ENCODE data around the gene RAD54L2. TPM values are rescaled to one million over a fixed set of nuclear protein-coding genes. Genes with fewer than 3 reads are reported as not detected.
A peak's percentile ranks its signal among the peaks of the same experiment; 100 is the strongest.

Gene RAD54L2
- total RNA-seq, 1 experiment from 2014 or later = 23.6 TPM

- intact Hi-C loops (cut with micrococcal nuclease; ENCODE audit: unreplicated experiment) = loop anchor here (1.0 to 10.0 kb wide), 4 partner anchors 136 to 303 kb away; no protein-coding TSS in a partner anchor
- peak; percentile 80 for DNase-seq
- H3K9me3 Mint-ChIP-seq (ENCODE audit: low read depth, unreplicated experiment) = no peaks in the 10 kb centered on the region
- H3K36me3 Mint-ChIP-seq (ENCODE audit: insufficient read depth, unreplicated experiment) = peaks cover 18% of the 10 kb centered on the region
- no peak overlapping the region for H3K27ac Mint-ChIP-seq (ENCODE audit: unreplicated experiment)
- CTCF ChIA-PET = interaction anchor here (0.8 to 2.5 kb wide), 8 partner anchors 36 to 298 kb away, joined by 3 to 35 read pairs (median 4); partner anchors contain the start of gene RAD54L2
- TF ChIP-seq CTCF (IDR thresholded peaks at IDR 0.05; ENCODE audit: unreplicated experiment) = peak; percentile 70
- BruUV-seq (replicated peaks) = no TSS peak
- H3K4me3 Mint-ChIP-seq (ENCODE audit: low read depth, unreplicated experiment) = no peak overlapping the region
- no peaks in the 10 kb centered on the region for H3K4me1 Mint-ChIP-seq (ENCODE audit: low read depth, unreplicated experiment)
- H3K27me3 Mint-ChIP-seq (ENCODE audit: unreplicated experiment) = no peaks in the 10 kb centered on the region
Measured at GRCh38 chr3:51501833-51502561, 36.5 kb upstream of the RAD54L2 start.

GRCh38 chr3:51502562-51502910 is 36.0 kb upstream of the RAD54L2 start:
- intact Hi-C loops (cut with micrococcal nuclease; ENCODE audit: unreplicated experiment) = loop anchor here (1.0 to 10.0 kb wide), 4 partner anchors 136 to 302 kb away; no protein-coding TSS in a partner anchor
- peaks cover 16% of the 10 kb centered on the region for H3K36me3 Mint-ChIP-seq (ENCODE audit: insufficient read depth, unreplicated experiment)
- TF ChIP-seq CTCF (IDR thresholded peaks at IDR 0.05; ENCODE audit: unreplicated experiment) = no peak
- no peak overlapping the region for H3K4me3 Mint-ChIP-seq (ENCODE audit: low read depth, unreplicated experiment)
- H3K27ac Mint-ChIP-seq (ENCODE audit: unreplicated experiment) = no peak overlapping the region
- no TSS peak for BruUV-seq (replicated peaks)
- no peaks in the 10 kb centered on the region for H3K9me3 Mint-ChIP-seq (ENCODE audit: low read depth, unreplicated experiment)
- no peak for DNase-seq
- CTCF ChIA-PET = interaction anchor here (0.8 to 2.5 kb wide), 7 partner anchors 35 to 297 kb away, joined by 3 to 35 read pairs (median 5); partner anchors contain the start of gene RAD54L2
- H3K27me3 Mint-ChIP-seq (ENCODE audit: unreplicated experiment) = no peaks in the 10 kb centered on the region
- H3K4me1 Mint-ChIP-seq (ENCODE audit: low read depth, unreplicated experiment) = no peaks in the 10 kb centered on the region

GRCh38 chr3:51503007-51503406 is 35.5 kb upstream of the RAD54L2 start:
- Mint-ChIP-seq H3K4me1 (ENCODE audit: low read depth, unreplicated experiment) (no peaks in the 10 kb centered on the region), H3K36me3 (ENCODE audit: insufficient read depth, unreplicated experiment) (peaks cover 16% of the 10 kb centered on the region), H3K4me3 (ENCODE audit: low read depth, unreplicated experiment) (no peak overlapping the region), H3K27ac (ENCODE audit: unreplicated experiment) (no peak overlapping the region), H3K9me3 (ENCODE audit: low read depth, unreplicated experiment) (no peaks in the 10 kb centered on the region), H3K27me3 (ENCODE audit: unreplicated experiment) (no peaks in the 10 kb centered on the region)
- BruUV-seq (replicated peaks) = no TSS peak
- DNase-seq = no peak
- intact Hi-C loops (cut with micrococcal nuclease; ENCODE audit: unreplicated experiment) = loop anchor here (5.0 to 10.0 kb wide), 2 partner anchors 179 to 302 kb away; no protein-coding TSS in a partner anchor
- CTCF ChIA-PET = interaction anchor here (1.2 to 2.5 kb wide), 2 partner anchors 34 to 178 kb away, joined by 3 to 31 read pairs; no protein-coding TSS in a partner anchor
- no peak for TF ChIP-seq CTCF (IDR thresholded peaks at IDR 0.05; ENCODE audit: unreplicated experiment)

GRCh38 chr3:51508255-51508654 is 30.3 kb upstream of the RAD54L2 start:
- Mint-ChIP-seq H3K27ac (ENCODE audit: unreplicated experiment) (no peak overlapping the region), H3K36me3 (ENCODE audit: insufficient read depth, unreplicated experiment) (no peaks in the 10 kb centered on the region), H3K9me3 (ENCODE audit: low read depth, unreplicated experiment) (no peaks in the 10 kb centered on the region), H3K27me3 (ENCODE audit: unreplicated experiment) (no peaks in the 10 kb centered on the region), H3K4me1 (ENCODE audit: low read depth, unreplicated experiment) (no peaks in the 10 kb centered on the region), H3K4me3 (ENCODE audit: low read depth, unreplicated experiment) (no peak overlapping the region)
- DNase-seq = no peak
- CTCF ChIA-PET = no interaction called here
- intact Hi-C loops (cut with micrococcal nuclease; ENCODE audit: unreplicated experiment) = loop anchor here (10.0 kb wide), 1 partner anchor 297 kb away; no protein-coding TSS in a partner anchor
- TF ChIP-seq CTCF (IDR thresholded peaks at IDR 0.05; ENCODE audit: unreplicated experiment) = no peak
- no TSS peak for BruUV-seq (replicated peaks)

All from Calu3 (cell line).